H1 (cell line): Measurements from ENCODE around the gene SLC24A3. TPM values are rescaled to one million over a fixed set of nuclear protein-coding genes. Genes with fewer than 3 reads are reported as not detected.

ENCODE experiments used
- CTCF ChIA-PET: fragments of 300-600 bp; sonication (Branson Sonifier 250); formaldehyde crosslinking; loops from one replicate; lab custom pipeline; 2021; ENCODE audit not compliant: partially characterized antibody; lab: Charles Lee
- POLR2A ChIA-PET: fragments of 300-600 bp; sonication (Branson Sonifier 250); formaldehyde crosslinking; loops from one replicate; lab custom pipeline; 2021; ENCODE audit warnings: inconsistent platforms; ENCODE audit not compliant: partially characterized antibody; lab: Charles Lee
- DNase-seq, 2 experiments: peaks; one replicate each; pipeline versions ENCODE4 v3.0.0 to v3.0.0-alpha.2; 2010 to 2022; ENCODE audit warnings: low spot score in 2 of 2, low read depth in 1 of 2, mixed read lengths in 1 of 2
- FAIRE-seq: peaks from 2 replicates; lab custom pipeline; 2011; peaks lifted over from hg19 to GRCh38; lab: Jason Lieb, UNC
- H2AFZ ChIP-seq: 2 replicates; pipeline ENCODE4 v1.8.1; 2012; ENCODE audit warnings: low read length, inconsistent platforms
- H2AK5ac ChIP-seq: 2 replicates; pipeline ENCODE4 v1.6.1; 2013; ENCODE audit warnings: low read depth, low read length
- H2BK120ac ChIP-seq: replicated peaks from 2 replicates; pipeline ENCODE3; 2013; ENCODE audit warnings: low read depth, low read length, inconsistent platforms
- H2BK12ac ChIP-seq: 2 replicates; pipeline ENCODE4 v1.6.1; 2013; ENCODE audit warnings: low read depth, low read length
- H2BK15ac ChIP-seq: 2 replicates; pipeline ENCODE4 v1.6.1; 2013; ENCODE audit warnings: low read length
- H2BK20ac ChIP-seq: 2 replicates; pipeline ENCODE4 v1.6.1; 2013; ENCODE audit warnings: low read length
- H2BK5ac ChIP-seq: 2 replicates; pipeline ENCODE4 v1.6.1; 2013; ENCODE audit warnings: low read depth, low read length
- H3K14ac ChIP-seq: 2 replicates; pipeline ENCODE4 v1.6.1; 2013; ENCODE audit warnings: inconsistent platforms; ENCODE audit not compliant: insufficient read length
- H3K18ac ChIP-seq: 2 replicates; pipeline ENCODE4 v1.6.1; 2013; ENCODE audit warnings: low read length; ENCODE audit errors: extremely low read depth
- H3K23ac ChIP-seq: 2 replicates; pipeline ENCODE4 v1.6.1; 2013; ENCODE audit warnings: inconsistent platforms; ENCODE audit not compliant: insufficient read length
- H3K23me2 ChIP-seq: 2 replicates; pipeline ENCODE4 v1.6.1; 2013; ENCODE audit warnings: low read depth, low read length
- H3K27ac ChIP-seq: 2 replicates; pipeline ENCODE4 v1.6.1; 2011; ENCODE audit warnings: low read depth, low read length, inconsistent platforms
- H3K27me3 ChIP-seq, 4 experiments: replicated peaks in 1 of 4; 1 replicate in 1 of 4; 2 replicates in 3 of 4; pipeline versions ENCODE4 v1.6.1 to v1.8.1; 2011 to 2013; ENCODE audit warnings: low read length in 3 of 4, mild to moderate bottlenecking in 3 of 4, inconsistent platforms in 2 of 4, mixed read lengths in 2 of 4, moderate library complexity in 1 of 4; ENCODE audit not compliant: control insufficient read depth in 3 of 4, insufficient read depth in 3 of 4; ENCODE audit errors: extremely low read depth in 1 of 4
- H3K36me3 ChIP-seq, 4 experiments: 2 replicates each; pipeline versions ENCODE4 v1.6.1 to v1.8.1; 2011 to 2013; ENCODE audit warnings: mild to moderate bottlenecking in 4 of 4, low read length in 3 of 4, moderate library complexity in 2 of 4, control low read depth in 1 of 4, inconsistent platforms in 1 of 4; ENCODE audit not compliant: insufficient read depth in 4 of 4, control insufficient read depth in 2 of 4
- H3K4ac ChIP-seq: replicated peaks from 2 replicates; pipeline ENCODE3; 2013; ENCODE audit warnings: low read length, low read depth, mixed read lengths, inconsistent platforms; ENCODE audit not compliant: insufficient read length
- H3K4me1 ChIP-seq, 4 experiments: replicated peaks in 1 of 4; 1 replicate in 1 of 4; 2 replicates in 3 of 4; pipeline versions ENCODE4 v1.6.1 to v1.8.1; 2011 to 2013; ENCODE audit warnings: low read length in 3 of 4, inconsistent platforms in 2 of 4, mixed read lengths in 1 of 4; ENCODE audit not compliant: insufficient read depth in 4 of 4, control insufficient read depth in 3 of 4
- H3K4me2 ChIP-seq, 2 experiments: 2 replicates each; pipeline versions ENCODE4 v1.6.1 to v1.8.1; 2011 to 2013; ENCODE audit warnings: low read depth in 2 of 2, low read length in 2 of 2, control low read depth in 1 of 2, inconsistent platforms in 1 of 2, mild to moderate bottlenecking in 1 of 2; ENCODE audit not compliant: insufficient read depth in 1 of 2
- H3K4me3 ChIP-seq, 4 experiments: fragments of 200-600, 300-600 bp in 1 of 4; sonication (generic), shearing (Covaris generic), sonication (Bioruptor Twin) in 1 of 4; 2 replicates each; pipeline versions ENCODE4 v1.5.1 to v1.8.1; 2011 to 2016; ENCODE audit warnings: low read length in 4 of 4, low read depth in 3 of 4, control low read depth in 2 of 4, inconsistent platforms in 2 of 4, mild to moderate bottlenecking in 2 of 4, mixed read lengths in 1 of 4, moderate library complexity in 1 of 4; ENCODE audit not compliant: insufficient read depth in 2 of 4; ENCODE audit errors: extremely low read depth in 1 of 4
- H3K56ac ChIP-seq: replicated peaks from 2 replicates; pipeline ENCODE3; 2013; ENCODE audit warnings: low read depth, mild to moderate bottlenecking, mixed read lengths, low read length, inconsistent platforms; ENCODE audit not compliant: insufficient read length
- H3K79me1 ChIP-seq: 2 replicates; pipeline ENCODE4 v1.6.1; 2013; ENCODE audit warnings: low read depth, low read length, control low read depth
- H3K79me2 ChIP-seq, 2 experiments: 2 replicates each; pipeline versions ENCODE4 v1.6.1 to v1.8.1; 2012 to 2013; ENCODE audit warnings: low read length in 2 of 2, mild to moderate bottlenecking in 2 of 2, inconsistent platforms in 1 of 2; ENCODE audit not compliant: insufficient read depth in 2 of 2, control insufficient read depth in 1 of 2
- H3K9ac ChIP-seq, 4 experiments: replicated peaks in 1 of 4; 1 replicate in 1 of 4; 2 replicates in 3 of 4; pipeline versions ENCODE4 v1.6.1 to v1.8.1; 2011 to 2013; ENCODE audit warnings: low read depth in 3 of 4, low read length in 3 of 4, control low read depth in 2 of 4, mild to moderate bottlenecking in 2 of 4, moderate library complexity in 2 of 4, inconsistent platforms in 1 of 4; ENCODE audit errors: extremely low read depth in 1 of 4
- H3K9me3 ChIP-seq, 2 experiments: 2 replicates each; pipeline versions ENCODE4 v1.6.1 to v1.8.1; 2012 to 2013; ENCODE audit warnings: mild to moderate bottlenecking in 2 of 2, moderate library complexity in 2 of 2, control low read depth in 1 of 2, inconsistent platforms in 1 of 2, low read depth in 1 of 2, low read length in 1 of 2, mixed read lengths in 1 of 2; ENCODE audit not compliant: insufficient read depth in 2 of 2
- H4K20me1 ChIP-seq, 2 experiments: replicated peaks in 1 of 2; 2 replicates each; pipeline versions ENCODE3 to v1.8.1; 2011 to 2013; ENCODE audit warnings: inconsistent platforms in 2 of 2, low read length in 2 of 2, mild to moderate bottlenecking in 1 of 2; ENCODE audit not compliant: insufficient read depth in 2 of 2, control insufficient read depth in 1 of 2
- H4K5ac ChIP-seq: 2 replicates; pipeline ENCODE4 v1.6.1; 2013; ENCODE audit warnings: low read length, low read depth, mixed read lengths, inconsistent platforms; ENCODE audit not compliant: insufficient read length
- H4K8ac ChIP-seq: 2 replicates; pipeline ENCODE4 v1.8.0; 2013; ENCODE audit warnings: mild to moderate bottlenecking, moderate library complexity, low read length, inconsistent platforms; ENCODE audit not compliant: insufficient read depth; ENCODE audit errors: extremely low read depth
- H4K91ac ChIP-seq: replicated peaks from 2 replicates; pipeline ENCODE3; 2013; ENCODE audit warnings: low read length, mixed read lengths, inconsistent platforms; ENCODE audit not compliant: insufficient read length
- ATF2 ChIP-seq: IDR thresholded peaks from 2 replicates; pipeline ENCODE4 v1.6.1; 2012; ENCODE audit warnings: low read length, inconsistent platforms
- BACH1 ChIP-seq: IDR thresholded peaks from 2 replicates; pipeline ENCODE4 v1.6.1; 2012; ENCODE audit warnings: low read length, improper control_type of control experiment
- GTF2F1 ChIP-seq: IDR thresholded peaks from 2 replicates; pipeline ENCODE4 v1.6.1; 2012; ENCODE audit warnings: low read depth, low read length, improper control_type of control experiment, borderline replicate concordance
- KDM5A ChIP-seq: fragments of 200-600 bp; IDR thresholded peaks from 2 replicates; pipeline ENCODE4 v1.7.1; 2012; ENCODE audit warnings: mild to moderate bottlenecking, low read length, inconsistent platforms, mixed read lengths
- POU5F1 ChIP-seq: IDR thresholded peaks from 2 replicates; pipeline ENCODE4 v1.6.1; 2011; ENCODE audit warnings: low read depth, mild to moderate bottlenecking, low read length, moderate library complexity
- RNF2 ChIP-seq: fragments of 200-900, 300-1000 bp; sonication (generic); IDR thresholded peaks from 2 replicates; pipeline ENCODE4 v1.7.1; 2016; ENCODE audit warnings: borderline replicate concordance, low read depth, mild to moderate bottlenecking, antibody characterized with exemption, low read length; ENCODE audit not compliant: poor library complexity, severe bottlenecking; ENCODE audit errors: missing control alignments
- SIN3A ChIP-seq, 2 experiments: IDR thresholded peaks in 1 of 2; conservative IDR thresholded peaks in 1 of 2; 2 replicates each; pipeline ENCODE4 v1.6.1; 2011 to 2012; ENCODE audit warnings: low read length in 2 of 2, improper control_type of control experiment in 1 of 2, low read depth in 1 of 2, mild to moderate bottlenecking in 1 of 2
- SUZ12 ChIP-seq: fragments of 200-600 bp; sonication (generic); IDR thresholded peaks from 2 replicates; pipeline ENCODE4 v1.6.1; 2012; ENCODE audit warnings: mild to moderate bottlenecking, inconsistent platforms, low read length, moderate library complexity, mixed read lengths
- WGBS, 2 experiments: shearing (Covaris generic) in 1 of 2; methylation state at CpG; one replicate each; pipeline versions ENCODE4 v1.1.6 to v1.1.7; 2013 to 2015; ENCODE audit warnings: low lambda C conversion rate in 2 of 2, mixed read lengths in 2 of 2, inconsistent platforms in 1 of 2, low coverage in 1 of 2, missing lambda C conversion rate in 1 of 2; ENCODE audit not compliant: insufficient replicate concordance in 2 of 2, insufficient coverage in 1 of 2, insufficient read length in 1 of 2; ENCODE audit errors: extremely low coverage in 1 of 2, missing lambda C conversion rate in 1 of 2; 5-methylcytosine and 5-hydroxymethylcytosine counted together
- polyA plus RNA-seq, 7 experiments: library from polyadenylated mRNA; depleted of rRNA in 3 of 7; stranded (reverse) in 5 of 7; unstranded in 2 of 7; fragments of >200 nt in 5 of 7; fragments of 200-250 nt in 2 of 7; gene quantifications; 1 replicate in 5 of 7; 2 replicates in 1 of 7; 4 replicates in 1 of 7; pipeline versions ENCODE4 v1.2.1 to v1.2.3, GENCODE V29; 2011 to 2013; ENCODE audit warnings: missing spikeins in 2 of 7, mixed read lengths in 2 of 7
- total RNA-seq: library from RNA; stranded (reverse); fragmentation: NEBNext Ultra II Directional; extraction: Animal tissue kit (Norgen Biotek cat#: 25700); gene quantifications from 2 replicates; pipeline ENCODE4 v1.2.1, GENCODE V29; 2021

The SLC24A3 gene
- total and polyA plus RNA-seq, 2 of the 8 experiments (the other 6 are each of a cell fraction or from before 2014, with no cell fraction given) = 4.5 to 6.3 TPM

- Histone ChIP-seq H2BK12ac (no peak overlapping the region), H4K5ac (no peak overlapping the region), H4K91ac (no peak overlapping the region), H3K18ac (no peak overlapping the region), H2AK5ac (no peak overlapping the region), H3K23me2 (no peaks in the 10 kb centered on the region), H3K9ac (no peak overlapping the region), H3K79me2 (no peaks in the 10 kb centered on the region), H3K79me1 (no peaks in the 10 kb centered on the region), H3K9me3 (no peaks in the 10 kb centered on the region), H3K36me3 (no peaks in the 10 kb centered on the region), H3K23ac (no peak overlapping the region), H2BK5ac (no peak overlapping the region), H3K4me3 (no peak overlapping the region), H4K20me1 (no peaks in the 10 kb centered on the region), H3K56ac (no peak overlapping the region), H4K8ac (no peak overlapping the region), H3K27ac (no peak overlapping the region), H2AFZ (no peak overlapping the region), H2BK120ac (no peak overlapping the region), H3K14ac (no peak overlapping the region), H3K4me1 (peaks cover 0 to 1% (median 0%) of the 10 kb centered on the region in 4 experiments; a peak in 1 of 7 replicates), H3K4ac (no peak overlapping the region), H2BK20ac (no peak overlapping the region), H3K4me2 (no peak overlapping the region), H3K27me3 (no peaks in the 10 kb centered on the region), H2BK15ac (no peak overlapping the region)
- no peak for TF ChIP-seq KDM5A
- no peak for TF ChIP-seq SUZ12
- no peak for TF ChIP-seq SIN3A (conservative IDR thresholded peaks at IDR 0.05 in 1 of 2, IDR thresholded peaks at IDR 0.05 in 1 of 2; ENCODE audit: low read depth in 1 of 2, low read length in 2 of 2)
- no peak for TF ChIP-seq POU5F1
- TF ChIP-seq ATF2 = no peak
- no peak for TF ChIP-seq RNF2
- TF ChIP-seq GTF2F1 = no peak
- no peak for TF ChIP-seq BACH1
- CTCF ChIA-PET = interaction anchor here (1.4 kb wide), 1 partner anchor 19 kb away, joined by 6 read pairs; no protein-coding TSS in a partner anchor
- DNase-seq (no peak), FAIRE-seq (no peak)
- POLR2A ChIA-PET = no interaction called here
- 86% methylated on average over 2 of the region's 2 CpGs; no CpG with 5 or more reads in 1 of the 2 experiments for WGBS, 2 experiments
These were observed 56.0 kb downstream of the SLC24A3 start for GRCh38 chr20:19268426-19268825.
